Common myeloid progenitor, CD34-positive (primary cell): ENCODE data around the gene TOP1.

ENCODE experiments used
- CTCF ChIA-PET: fragments of 350-600 bp; sonication (Branson Sonifier 250); formaldehyde crosslinking; loops from one replicate; lab custom pipeline; 2021; ENCODE audit warnings: antibody characterized with exemption; lab: Charles Lee
- POLR2A ChIA-PET: fragments of 350-600 bp; sonication (Branson Sonifier 250); formaldehyde crosslinking; loops from one replicate; lab custom pipeline; 2021; ENCODE audit warnings: antibody characterized with exemption; lab: Charles Lee
- DNase-seq, 3 donors: peaks; one replicate each; pipeline versions ENCODE4 v3.0.0 to v3.0.0-alpha.2; 2013
- H3K27ac ChIP-seq, 2 experiments: 1 replicate in 1 of 2; 2 replicates in 1 of 2; pipeline ENCODE4 v1.7.0; 2013; ENCODE audit warnings: inconsistent platforms in 2 of 2, low read length in 2 of 2, mild to moderate bottlenecking in 2 of 2, low read depth in 1 of 2, moderate library complexity in 1 of 2; ENCODE audit not compliant: severe bottlenecking in 2 of 2, insufficient read depth in 1 of 2, poor library complexity in 1 of 2
- H3K27me3 ChIP-seq, 5 experiments: replicated peaks in 2 of 5; 1 replicate in 3 of 5; 2 replicates in 2 of 5; pipeline versions ENCODE4 v1.6.1 to v1.7.0; 2013; ENCODE audit warnings: low read length in 4 of 5, mild to moderate bottlenecking in 2 of 5, moderate library complexity in 2 of 5, inconsistent platforms in 1 of 5; ENCODE audit not compliant: insufficient read depth in 5 of 5, control insufficient read depth in 4 of 5
- H3K36me3 ChIP-seq, 4 experiments: 1 replicate in 2 of 4; 2 replicates in 2 of 4; pipeline versions ENCODE4 v1.6.1 to v1.7.0; 2013; ENCODE audit warnings: low read length in 3 of 4, control low read depth in 1 of 4, mild to moderate bottlenecking in 1 of 4; ENCODE audit not compliant: control insufficient read depth in 4 of 4, insufficient read depth in 4 of 4
- H3K4me1 ChIP-seq, 4 experiments: 1 replicate in 3 of 4; 2 replicates in 1 of 4; pipeline versions ENCODE4 v1.6.1 to v1.7.1; 2013; ENCODE audit warnings: low read length in 3 of 4, mild to moderate bottlenecking in 3 of 4, control low read depth in 1 of 4, inconsistent platforms in 1 of 4, moderate library complexity in 1 of 4; ENCODE audit not compliant: control insufficient read depth in 4 of 4, insufficient read depth in 4 of 4; ENCODE audit errors: control extremely low read depth in 1 of 4
- H3K4me3 ChIP-seq, 7 experiments: 1 replicate in 4 of 7; 2 replicates in 3 of 7; pipeline versions ENCODE4 v1.5.1 to v1.7.0; 2013; ENCODE audit warnings: mild to moderate bottlenecking in 7 of 7, low read length in 6 of 7, moderate library complexity in 6 of 7, inconsistent platforms in 2 of 7, low read depth in 2 of 7, control low read depth in 1 of 7; ENCODE audit not compliant: insufficient read depth in 4 of 7, control insufficient read depth in 1 of 7; ENCODE audit errors: extremely low read depth in 1 of 7
- H3K9me3 ChIP-seq, 5 experiments: 1 replicate in 4 of 5; 2 replicates in 1 of 5; pipeline versions ENCODE4 v1.6.1 to v1.7.1; 2013; ENCODE audit warnings: low read length in 4 of 5, mild to moderate bottlenecking in 2 of 5, inconsistent platforms in 1 of 5, low read depth in 1 of 5, moderate library complexity in 1 of 5; ENCODE audit not compliant: control insufficient read depth in 4 of 5, insufficient read depth in 2 of 5; ENCODE audit errors: control extremely low read depth in 1 of 5
- WGBS: methylation state at CpG from one replicate; pipeline ENCODE4 v1.1.5; 2013; ENCODE audit not compliant: insufficient coverage; 5-methylcytosine and 5-hydroxymethylcytosine counted together

TOP1 gene

DNA sequence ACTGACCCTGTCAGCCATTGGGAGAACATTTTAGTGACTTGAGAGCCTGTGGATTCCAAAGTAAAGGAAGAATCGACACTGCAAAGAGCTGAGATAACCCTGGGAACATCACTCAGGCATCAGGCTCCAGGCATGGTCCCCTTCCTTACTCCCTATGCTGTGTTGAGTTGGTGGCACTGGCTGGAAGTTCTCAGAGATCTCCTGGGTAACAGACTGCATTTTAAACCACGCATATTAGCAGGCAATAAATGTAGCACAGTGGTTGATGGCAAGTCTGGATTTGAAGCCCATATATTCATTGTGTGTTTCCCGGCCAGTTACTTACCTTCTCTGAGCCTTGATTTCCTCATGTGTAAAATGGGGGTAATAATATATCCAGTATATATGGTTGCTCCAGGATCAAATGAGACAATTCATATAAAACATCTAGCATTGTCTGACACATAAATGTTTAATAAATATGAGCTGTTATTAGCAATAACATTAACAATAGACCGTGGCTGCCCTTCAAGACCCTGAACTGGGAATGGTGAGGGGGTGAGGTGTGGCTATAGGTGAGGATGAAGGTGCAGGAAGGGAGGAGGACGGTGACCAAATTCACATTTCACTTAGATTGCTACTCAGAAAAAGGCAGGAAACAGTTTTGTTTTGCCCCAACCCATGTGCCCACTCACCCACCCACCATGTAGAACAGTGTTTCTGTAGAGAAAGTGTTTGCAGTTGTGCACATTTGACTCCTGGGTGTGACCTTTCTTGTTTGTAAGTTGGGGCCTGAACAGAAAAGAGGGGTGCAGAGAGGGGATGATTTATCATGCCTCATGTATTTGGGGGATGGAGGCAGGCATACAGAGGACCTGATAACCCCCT lies 110.8 kb downstream of the TOP1 start:
- peak overlapping the region in 2 of 7 experiments; percentile 2 to 12 for H3K4me3 ChIP-seq
- WGBS, result 100% methylated on average over 1 of the region's 5 CpGs
- no peak overlapping the region for H3K27ac ChIP-seq
- DNase-seq, result no peak
- H3K27me3 ChIP-seq, result peaks cover 0 to 38% (median 18%) of the 10 kb centered on the region in 5 experiments
- H3K4me1 ChIP-seq, result peaks cover 9 to 42% (median 39%) of the 10 kb centered on the region in 4 experiments
- CTCF ChIA-PET, result interaction anchor here (1.1 to 1.8 kb wide), 4 partner anchors 10 to 94 kb away, joined by 3 to 8 read pairs (median 6); no protein-coding TSS in a partner anchor
- peaks cover 0 to 2% (median 0%) of the 10 kb centered on the region in 4 experiments for H3K36me3 ChIP-seq
- POLR2A ChIA-PET, result no interaction called here
- no peaks in the 10 kb centered on the region for H3K9me3 ChIP-seq

DNA sequence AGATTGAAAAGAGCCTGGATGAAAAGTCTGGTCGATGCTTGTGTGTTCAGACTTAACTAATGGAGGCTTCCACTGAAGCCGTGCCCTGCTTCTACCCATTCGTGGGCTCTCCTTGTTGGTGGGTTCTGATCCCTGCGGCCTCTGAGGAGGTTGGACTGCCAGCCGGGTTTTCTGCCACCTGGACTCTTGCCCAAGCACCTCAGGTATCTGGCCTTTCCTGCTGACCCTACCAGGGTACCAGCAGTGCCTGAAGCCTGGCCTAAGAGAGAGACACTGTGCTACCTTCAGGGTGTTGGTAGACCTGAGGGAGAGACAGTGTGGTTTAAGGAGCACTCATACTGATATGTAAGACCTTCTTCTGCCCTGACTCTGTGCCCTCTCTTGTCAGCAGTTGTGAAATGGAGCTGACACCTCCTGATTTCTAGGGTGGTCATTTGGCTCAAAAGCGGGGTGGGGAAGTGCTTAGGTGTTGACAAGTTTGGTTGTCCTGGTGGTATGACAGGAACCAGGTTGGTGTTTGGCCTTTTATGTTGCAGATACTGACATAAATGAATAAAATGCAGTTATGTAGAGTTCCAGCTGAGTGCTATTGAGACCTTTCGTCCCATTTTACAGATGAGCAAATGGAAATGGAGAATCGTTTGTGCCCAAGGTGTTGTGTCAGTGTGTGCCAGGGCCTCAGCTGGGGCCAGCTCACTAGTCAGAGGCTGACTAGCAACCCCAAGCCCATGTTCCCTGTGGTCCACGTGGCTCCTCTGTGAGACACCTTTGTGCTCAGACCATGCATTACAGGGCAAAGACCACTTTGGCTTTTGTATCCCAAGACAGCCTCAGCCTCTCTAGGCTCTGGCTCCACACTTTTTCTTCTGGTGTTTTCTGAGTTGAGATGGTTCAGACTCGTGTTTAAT lies 111.9 kb downstream of the TOP1 start:
- CTCF ChIA-PET, result interaction anchor here (1.5 to 1.8 kb wide), 3 partner anchors 12 to 28 kb away, joined by 3 to 7 read pairs (median 4); no protein-coding TSS in a partner anchor
- WGBS, result 100% methylated on average over 10 of the region's 10 CpGs
- POLR2A ChIA-PET, result no interaction called here

DNA sequence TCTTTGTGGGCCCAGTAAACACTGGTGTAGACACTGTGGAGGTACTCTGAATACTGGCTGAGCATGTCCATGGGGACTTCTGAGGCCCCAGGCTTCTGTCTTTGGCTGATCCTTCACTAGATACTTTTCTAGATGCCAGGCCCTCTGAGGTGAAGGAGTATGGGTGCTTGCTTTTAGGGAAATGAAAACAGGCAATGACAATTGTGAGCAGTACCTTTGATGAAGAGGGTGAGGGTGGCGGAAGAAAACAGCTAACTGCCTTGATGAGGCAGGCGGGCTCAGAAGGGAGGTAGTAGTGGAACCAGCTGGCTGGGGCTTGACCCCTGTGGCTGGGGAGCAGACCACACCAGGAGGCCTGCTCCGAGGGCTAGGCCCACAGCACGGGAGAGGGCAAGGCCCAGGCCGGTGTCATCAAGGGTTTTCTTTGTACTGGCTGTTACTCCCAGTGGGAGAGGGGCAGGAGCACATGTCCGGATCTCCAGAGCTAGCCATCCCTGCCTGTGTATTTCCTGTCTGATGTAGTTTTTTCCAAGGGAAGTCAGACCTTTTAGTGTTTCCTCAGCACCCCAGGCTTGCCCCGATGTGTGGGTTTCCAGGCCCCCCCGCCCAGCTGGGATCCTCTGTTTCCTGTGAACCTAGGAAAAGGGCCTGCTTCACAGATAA lies 112.7 kb downstream of the TOP1 start:
- H3K4me1 ChIP-seq, result peaks cover 9 to 40% (median 37%) of the 10 kb centered on the region in 4 experiments
- peaks cover 0 to 43% (median 30%) of the 10 kb centered on the region in 5 experiments for H3K27me3 ChIP-seq
- H3K27ac ChIP-seq, result no peak overlapping the region
- no peak overlapping the region for H3K4me3 ChIP-seq
- H3K9me3 ChIP-seq, result peaks cover 0 to 2% (median 0%) of the 10 kb centered on the region in 5 experiments
- DNase-seq, result no peak
- H3K36me3 ChIP-seq, result peaks cover 0 to 2% (median 0%) of the 10 kb centered on the region in 4 experiments
- WGBS, result 82% methylated on average over 8 of the region's 8 CpGs
- CTCF ChIA-PET, result interaction anchor here (0.8 to 1.8 kb wide), 7 partner anchors 11 to 91 kb away, joined by 3 to 7 read pairs (median 3); no protein-coding TSS in a partner anchor
- POLR2A ChIA-PET, result no interaction called here

More for the DNA sequence above, 111.9 kb downstream of the TOP1 start:
- H3K9me3 ChIP-seq, result peaks cover 0 to 2% (median 0%) of the 10 kb centered on the region in 5 experiments
- H3K4me1 ChIP-seq, result peaks cover 9 to 42% (median 39%) of the 10 kb centered on the region in 4 experiments
- peaks cover 0 to 2% (median 0%) of the 10 kb centered on the region in 4 experiments for H3K36me3 ChIP-seq
- no peak overlapping the region for H3K4me3 ChIP-seq
- peaks cover 0 to 42% (median 24%) of the 10 kb centered on the region in 5 experiments for H3K27me3 ChIP-seq
- no peak overlapping the region for H3K27ac ChIP-seq
- DNase-seq, result no peak

DNA sequence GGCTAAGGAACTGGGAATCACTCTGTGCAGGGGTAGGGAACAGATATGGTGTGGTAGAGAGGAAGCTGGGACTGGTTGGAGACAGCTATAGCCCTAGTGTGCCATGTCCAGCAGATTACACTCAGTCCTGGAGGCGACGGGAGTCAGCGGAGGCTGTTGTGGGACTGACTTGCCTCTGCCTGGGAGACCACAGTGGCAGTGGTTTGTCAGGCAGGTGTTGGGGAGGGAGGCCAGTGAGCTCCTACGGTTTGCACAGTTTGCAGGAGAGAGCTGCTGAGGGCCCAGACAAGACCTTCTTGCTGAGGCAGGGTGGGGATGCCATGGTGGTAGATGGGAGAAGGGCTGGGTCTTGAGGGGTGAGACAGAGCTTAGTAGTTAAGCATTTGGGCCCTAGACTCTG lies 113.6 kb downstream of the TOP1 start:
- Histone ChIP-seq H3K36me3 (peaks cover 0 to 2% (median 0%) of the 10 kb centered on the region in 4 experiments), H3K27me3 (peaks cover 0 to 48% (median 30%) of the 10 kb centered on the region in 5 experiments), H3K4me1 (peaks cover 9 to 33% (median 30%) of the 10 kb centered on the region in 4 experiments), H3K9me3 (peaks cover 0 to 2% (median 0%) of the 10 kb centered on the region in 5 experiments), H3K27ac (no peak overlapping the region), H3K4me3 (no peak overlapping the region)
- CTCF ChIA-PET, result interaction anchor here (0.8 to 2.0 kb wide), 7 partner anchors 11 to 199 kb away, joined by 3 to 10 read pairs (median 3); no protein-coding TSS in a partner anchor
- DNase-seq, result no peak
- 94% methylated on average over 3 of the region's 4 CpGs for WGBS
- POLR2A ChIA-PET, result interaction anchor here (0.8 kb wide), 1 partner anchor 11 kb away, joined by 3 read pairs; no protein-coding TSS in a partner anchor

DNA sequence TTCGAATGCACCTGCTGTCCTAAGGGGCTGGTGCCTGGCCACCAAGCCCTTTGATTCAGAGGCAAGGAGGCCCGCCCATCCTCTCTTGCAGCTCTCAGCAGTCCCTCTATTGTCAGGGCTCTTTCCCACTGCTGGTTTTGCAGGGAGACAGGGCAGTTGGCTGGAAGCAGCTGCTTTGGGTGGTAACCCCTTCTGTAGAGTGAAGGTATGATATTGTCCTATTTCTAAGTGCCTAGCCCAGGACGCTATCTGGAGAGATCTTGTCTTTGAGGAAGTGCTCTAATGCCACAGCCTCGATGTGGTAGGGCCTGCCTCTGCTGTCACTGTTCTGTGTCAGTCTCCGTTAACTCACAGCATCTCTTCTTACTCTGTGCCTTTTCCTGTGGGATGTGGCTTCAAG lies 114.3 kb downstream of the TOP1 start:
- DNase-seq, result peak; percentile 49 to 87 (median 82)
- no peak overlapping the region for H3K4me3 ChIP-seq
- H3K9me3 ChIP-seq, result peaks cover 0 to 2% (median 0%) of the 10 kb centered on the region in 5 experiments
- peaks cover 0 to 48% (median 30%) of the 10 kb centered on the region in 5 experiments for H3K27me3 ChIP-seq
- POLR2A ChIA-PET, result interaction anchor here (0.8 kb wide), 1 partner anchor 10 kb away, joined by 3 read pairs; no protein-coding TSS in a partner anchor
- no peak overlapping the region for H3K27ac ChIP-seq
- peaks cover 9 to 27% (median 24%) of the 10 kb centered on the region in 4 experiments for H3K4me1 ChIP-seq
- H3K36me3 ChIP-seq, result peaks cover 0 to 2% (median 0%) of the 10 kb centered on the region in 4 experiments
- WGBS, result 30% methylated on average over 5 of the region's 5 CpGs
- CTCF ChIA-PET, result interaction anchor here (0.9 to 5.2 kb wide), 6 partner anchors 8 to 199 kb away, joined by 3 to 41 read pairs (median 4); partner anchors contain the start of gene PLCG1

DNA sequence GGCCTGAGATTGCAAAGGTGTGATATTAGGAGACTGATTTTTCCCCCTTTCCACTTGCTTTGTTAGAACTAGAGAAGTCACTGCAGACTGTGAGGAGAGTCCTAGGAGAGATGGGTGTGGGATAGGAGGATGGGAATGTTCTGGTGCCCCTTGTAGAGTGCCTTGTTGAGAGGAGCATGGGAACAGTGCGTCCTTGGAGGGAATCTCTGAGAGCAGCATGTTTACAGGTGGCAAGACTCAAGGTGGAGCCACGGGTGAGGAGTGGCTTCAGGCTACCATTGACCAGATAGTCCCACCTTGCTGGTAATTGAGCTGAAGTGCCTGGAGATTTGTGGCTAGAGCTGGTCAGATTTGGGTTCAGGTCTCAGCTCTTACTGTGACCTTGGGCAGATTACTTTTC lies 114.7 kb downstream of the TOP1 start:
- peaks cover 0 to 51% (median 30%) of the 10 kb centered on the region in 5 experiments for H3K27me3 ChIP-seq
- peaks cover 0 to 2% (median 0%) of the 10 kb centered on the region in 5 experiments for H3K9me3 ChIP-seq
- H3K36me3 ChIP-seq, result peaks cover 0 to 2% (median 0%) of the 10 kb centered on the region in 4 experiments
- no peak for DNase-seq
- ChIA-PET POLR2A (no interaction called here), CTCF (interaction anchor here (0.9 to 5.2 kb wide), 6 partner anchors 8 to 29 kb away, joined by 3 to 41 read pairs (median 4); partner anchors contain the start of gene PLCG1)
- WGBS, result 93% methylated on average over 2 of the region's 2 CpGs
- no peak overlapping the region for H3K4me3 ChIP-seq
- H3K27ac ChIP-seq, result no peak overlapping the region
- peaks cover 8 to 23% (median 20%) of the 10 kb centered on the region in 4 experiments for H3K4me1 ChIP-seq
